GM19351 (cell line): ENCODE data around the gene SELL.
A peak's percentile ranks its signal among the peaks of the same experiment; 100 is the strongest.
"Not testable (repeated sequence)": the region's sequence is repeated elsewhere in the genome, so short reads cannot be mapped to it uniquely, and the experiment has no call there.

Experiments used
- ATAC-seq: cut with Tn5 transposase; IDR thresholded peaks from one replicate; pipeline ENCODE4 v1.9.1; 2021; ENCODE audit warnings: mild to moderate bottlenecking, moderate library complexity; ENCODE audit not compliant: unreplicated experiment

The SELL gene

DNA sequence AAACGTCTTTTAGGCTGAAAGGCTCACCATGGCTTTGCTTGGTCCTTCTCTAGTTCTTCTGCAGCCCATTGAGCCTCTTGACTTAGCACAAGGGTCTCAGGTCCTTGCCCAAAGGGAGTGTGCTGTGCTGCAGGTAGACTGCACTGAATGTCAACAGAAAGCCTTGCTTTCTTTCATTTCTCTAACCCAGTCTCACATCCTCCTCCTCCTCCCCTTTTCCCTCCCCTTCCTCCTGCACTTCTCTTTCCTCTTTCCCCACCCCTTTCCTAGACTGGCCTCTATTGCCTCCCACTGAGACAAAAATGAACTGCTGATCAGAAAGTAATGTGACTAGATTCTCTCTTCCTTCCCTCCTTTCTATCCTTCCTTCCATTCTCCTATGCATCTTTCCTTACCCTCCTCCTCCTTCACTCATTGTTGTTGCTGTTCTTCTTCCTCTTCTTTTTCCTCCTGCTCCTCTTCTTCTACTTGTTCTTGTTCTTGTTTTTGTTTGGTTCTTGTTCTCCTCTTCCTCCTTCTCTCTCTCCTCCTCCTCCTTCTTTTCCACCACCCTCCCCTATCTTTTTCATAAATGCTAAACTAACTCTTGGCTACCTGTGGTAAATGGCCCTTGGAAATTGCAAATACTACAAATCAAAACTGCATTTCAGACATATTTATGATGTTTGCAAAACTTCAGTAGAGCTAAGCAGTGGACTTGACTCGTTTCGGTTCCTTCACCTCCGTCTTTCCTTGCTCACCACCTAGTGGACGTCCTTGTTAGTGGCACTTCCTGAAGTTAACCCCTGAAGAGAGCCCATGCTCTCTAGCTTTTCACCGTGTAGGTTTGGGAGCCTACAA, at the start of gene SELL:
TSS of gene SELL (minus strand) at position 152 of the 840 bp plus-strand sequence. CDS start at position 30, 122 bp downstream.
- peak; percentile 74 for ATAC-seq

GRCh38 chr1:169759038-169759437, 47.6 kb upstream of the SELL start:
- no peak for ATAC-seq

DNA sequence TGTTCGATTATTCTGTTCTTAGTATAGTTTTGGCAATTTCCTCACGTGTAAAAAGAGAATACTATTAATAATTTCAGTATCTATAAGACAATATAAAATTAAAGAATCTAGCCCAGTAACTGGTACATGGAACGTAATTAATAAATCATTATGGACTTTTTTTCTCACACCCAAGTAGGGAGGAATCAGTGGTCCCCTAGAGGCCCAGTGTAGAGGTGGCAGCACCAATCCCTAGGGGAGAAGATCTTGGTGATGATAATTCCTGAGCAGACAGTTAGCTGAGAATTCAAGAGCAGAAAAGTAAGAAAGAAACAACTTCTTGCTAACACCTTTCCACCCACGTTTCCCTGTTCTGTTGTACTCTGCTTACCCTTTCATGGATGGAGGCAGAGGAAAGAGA, 42.1 kb upstream of the SELL start:
- no peak for ATAC-seq

DNA sequence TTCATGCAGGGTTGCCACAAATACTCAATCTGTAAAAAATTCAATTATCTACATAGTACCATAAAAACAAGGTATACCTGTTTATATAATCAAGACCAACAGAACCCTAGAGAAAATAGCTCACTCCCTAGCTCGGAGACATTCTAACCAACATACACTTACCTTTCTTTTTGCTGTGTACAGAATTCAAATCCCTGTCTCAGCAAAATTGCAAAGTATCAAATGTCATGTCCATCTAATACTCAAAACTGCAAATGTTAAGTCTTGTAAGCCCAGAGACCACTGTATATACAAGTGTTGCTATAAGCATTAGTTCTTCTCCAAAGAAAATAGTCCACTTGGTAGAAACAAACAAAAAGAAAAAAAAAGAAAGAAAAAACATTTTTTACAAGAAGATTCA, 38.6 kb upstream of the SELL start:
- no peak for ATAC-seq

GRCh38 chr1:169746550-169746949, 35.1 kb upstream of the SELL start:
- ATAC-seq = no peak

- no peak for ATAC-seq
Observed at GRCh38 chr1:169745015-169745861, 33.8 kb upstream of the SELL start.

DNA sequence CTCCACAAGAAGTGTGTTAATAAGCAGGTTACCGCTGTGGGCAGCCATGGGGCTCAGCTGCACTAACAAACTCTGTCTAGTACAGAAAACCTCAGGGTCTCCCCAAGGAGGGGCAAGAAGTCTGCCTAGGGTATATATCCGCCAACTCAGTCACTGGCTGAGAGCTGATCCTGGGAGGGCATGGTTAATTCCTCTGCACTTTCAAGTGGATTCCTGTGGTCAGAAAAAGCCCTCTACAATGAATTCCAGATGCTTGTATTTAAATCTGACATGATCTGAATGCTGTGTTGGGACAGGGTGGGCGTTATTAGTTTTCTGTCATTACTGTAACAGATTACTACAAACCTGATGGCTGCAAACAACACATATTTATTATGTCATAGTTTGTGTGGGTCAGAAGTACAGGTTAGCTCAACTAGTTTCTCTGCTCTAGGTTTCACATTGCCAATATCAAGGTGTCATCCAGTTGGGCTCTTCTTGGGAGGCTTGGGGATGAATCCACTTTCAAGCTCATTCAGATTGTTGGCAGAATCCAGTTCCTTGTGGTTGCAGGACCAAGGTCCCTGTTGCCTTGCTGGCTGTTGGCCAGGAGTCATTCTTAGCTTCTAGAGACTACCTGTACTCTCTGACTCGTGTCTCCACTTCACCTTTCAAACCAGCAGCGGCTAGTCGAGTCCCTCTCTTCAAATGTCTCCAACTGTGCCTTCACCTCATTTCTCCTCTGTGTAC, 30.4 kb upstream of the SELL start:
- no peak for ATAC-seq

- ATAC-seq = no peak
Observed at GRCh38 chr1:169739980-169740379, 28.6 kb upstream of the SELL start.

DNA sequence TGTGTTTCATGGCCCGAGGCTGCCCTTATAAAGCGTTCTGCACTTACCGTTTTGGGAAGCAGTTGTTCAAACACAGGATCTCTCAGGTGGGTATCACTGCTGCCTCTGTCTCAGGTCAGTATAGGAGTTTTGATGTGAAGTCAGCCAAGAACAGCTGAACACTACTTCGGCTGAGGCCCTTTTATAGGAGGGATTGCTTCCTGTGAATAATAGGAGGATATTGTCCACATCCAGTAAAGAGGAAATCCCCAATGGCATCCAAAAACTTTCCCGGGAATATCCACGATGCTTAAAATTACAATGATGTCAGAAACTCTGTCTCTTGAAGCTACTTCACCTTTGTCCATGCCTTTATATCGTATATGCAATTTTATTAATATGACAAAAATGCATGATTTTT, 22.5 kb upstream of the SELL start, which contains the start of gene SELE:
TSS of gene SELE (minus strand) at position 156 of the 400 bp plus-strand sequence. CDS start 467 bp downstream, outside the sequence.
- no peak for ATAC-seq

GRCh38 chr1:169731446-169731845, 20.0 kb upstream of the SELL start:
- no peak for ATAC-seq

DNA sequence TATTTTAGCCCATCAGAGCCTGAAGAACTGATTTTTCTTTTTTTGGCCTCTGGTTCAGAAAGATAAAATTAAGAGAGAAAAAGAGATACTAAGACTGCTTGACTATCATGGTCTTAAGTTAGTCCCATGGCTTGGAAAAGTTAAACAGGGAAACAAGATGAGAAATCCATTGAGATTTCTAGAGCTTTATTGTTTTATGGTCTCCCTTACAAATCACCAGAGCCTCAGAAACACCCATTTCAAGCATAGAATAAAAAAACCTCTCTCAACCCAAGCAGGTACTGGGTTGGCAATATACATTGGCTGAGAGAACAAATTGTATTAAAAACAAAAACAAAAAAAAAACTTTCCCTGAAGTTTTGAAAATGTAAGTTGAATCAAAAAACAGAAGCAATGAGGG, 18.6 kb upstream of the SELL start:
- no peak for ATAC-seq

DNA sequence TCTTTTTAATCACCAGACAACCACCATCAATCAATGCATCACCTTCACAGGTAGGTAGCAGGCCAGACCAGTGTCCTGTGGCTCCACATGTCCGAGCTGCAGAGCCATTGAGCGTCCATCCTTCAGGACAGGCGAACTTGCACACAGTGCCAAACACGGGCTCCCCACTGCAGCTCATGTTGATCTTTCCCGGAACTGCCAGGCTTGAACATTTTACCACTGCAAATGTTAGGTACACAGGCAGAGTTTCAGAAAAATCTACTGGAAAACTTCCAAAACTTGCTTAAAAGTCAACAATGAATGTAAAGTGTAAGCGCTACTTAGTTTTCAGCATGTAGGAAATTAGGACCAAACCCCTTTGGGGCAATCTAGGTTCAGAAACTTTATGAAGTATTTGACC, 15.9 kb upstream of the SELL start:
- no peak for ATAC-seq

DNA sequence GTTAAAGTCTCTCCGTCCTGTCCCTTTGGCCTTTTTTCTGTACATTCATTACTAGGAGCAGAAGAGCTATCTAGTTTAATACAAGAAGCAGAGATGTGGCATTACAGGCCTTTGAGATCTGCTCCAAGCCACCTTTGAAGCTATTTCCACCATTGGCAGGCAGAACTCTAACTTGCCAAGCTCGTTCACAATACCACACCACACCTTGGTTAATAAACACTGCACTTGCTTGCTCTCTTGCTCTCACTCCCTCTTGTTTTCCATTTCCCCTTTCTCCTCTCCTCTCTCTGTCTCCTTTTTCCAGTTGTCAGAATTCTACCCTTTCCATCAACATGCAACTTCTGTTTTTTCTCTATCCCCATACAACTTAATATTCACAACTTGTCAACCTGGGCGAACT, 15.4 kb upstream of the SELL start:
- ATAC-seq = no peak

DNA sequence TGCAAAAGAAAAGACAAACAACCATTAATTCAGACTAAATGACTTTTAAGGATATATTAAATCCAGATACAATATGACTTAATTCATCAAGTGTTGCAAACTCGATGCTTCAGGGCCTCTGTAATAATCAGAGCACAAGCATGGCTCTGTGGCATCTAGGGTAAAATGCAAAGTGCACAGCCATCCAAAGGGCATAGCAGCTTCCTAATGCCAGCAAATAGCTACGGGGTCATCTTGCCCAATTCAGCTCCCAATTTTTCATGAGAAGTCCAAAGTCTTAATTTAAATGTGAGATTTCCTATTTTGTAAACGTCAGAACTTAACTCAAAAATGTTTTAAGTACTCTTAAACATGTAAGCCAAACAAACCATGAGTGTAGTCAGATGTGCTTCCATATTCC, 14.5 kb upstream of the SELL start:
- ATAC-seq = no peak

GRCh38 chr1:169724168-169724567, 12.7 kb upstream of the SELL start:
- no peak for ATAC-seq

DNA sequence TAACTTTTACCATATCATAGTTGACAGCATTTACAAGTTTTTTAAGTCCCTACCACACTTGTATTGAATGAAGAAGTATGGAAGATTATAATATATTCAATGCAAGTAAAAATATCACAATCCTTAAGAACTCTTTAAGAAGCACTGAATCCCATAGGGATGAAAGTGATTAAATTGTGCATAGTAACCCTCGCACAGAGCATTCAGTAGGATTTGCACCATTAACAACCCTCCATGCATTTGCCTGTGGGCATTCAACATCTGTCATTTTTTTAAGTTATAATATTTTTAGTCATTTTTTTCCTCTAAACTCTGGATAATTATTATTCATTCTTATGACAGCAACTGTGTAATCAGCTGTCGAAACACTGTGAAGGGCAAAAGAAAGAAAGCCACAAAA, 12.3 kb upstream of the SELL start:
- no peak for ATAC-seq

DNA sequence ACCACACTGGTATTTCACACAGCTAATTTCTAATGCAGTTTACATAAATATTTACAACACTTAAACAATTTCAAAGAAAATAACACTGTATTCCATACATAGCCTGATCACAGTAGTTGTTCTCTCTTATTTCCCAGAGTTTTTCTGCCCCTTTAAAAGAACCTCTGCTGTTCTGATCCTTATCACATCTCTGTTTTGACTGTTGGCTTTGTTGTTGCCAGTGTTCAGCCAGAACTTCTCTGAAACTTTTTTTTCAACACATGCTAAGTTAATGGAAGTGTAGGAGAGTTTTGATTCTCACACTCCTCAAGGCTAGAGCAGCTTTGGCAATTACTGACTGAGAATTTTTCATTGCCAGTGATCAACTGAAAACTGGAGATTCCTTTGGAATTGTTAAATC, 11.4 kb upstream of the SELL start:
- ATAC-seq = no peak

GRCh38 chr1:169715100-169715499, 3.7 kb upstream of the SELL start:
- not testable (repeated sequence) for ATAC-seq

- not testable (repeated sequence) for ATAC-seq
Observed at GRCh38 chr1:169713090-169713489, 1.7 kb upstream of the SELL start.

GRCh38 chr1:169712309-169712631, 850 bp upstream of the SELL start:
- no peak for ATAC-seq

DNA sequence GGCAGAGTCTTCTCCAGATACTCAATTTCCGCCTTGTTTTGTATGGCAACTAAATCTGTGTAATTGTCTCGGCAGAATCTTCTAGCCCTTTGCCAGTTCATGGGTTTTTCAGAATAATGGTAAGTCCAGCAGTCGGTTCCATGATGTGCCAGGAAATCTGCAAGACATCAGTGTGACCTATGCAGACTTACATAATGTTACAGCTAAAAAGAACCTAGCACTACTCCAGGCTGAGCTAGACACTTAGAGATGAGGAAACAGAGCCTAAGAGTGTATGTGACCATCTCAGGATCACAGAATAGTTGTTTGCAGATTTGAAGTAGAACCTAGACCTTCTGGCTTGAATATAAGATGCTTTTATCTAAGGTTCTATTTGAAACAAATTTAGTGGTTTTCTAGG, 2.8 kb downstream of the SELL start:
- no peak for ATAC-seq
